ENCODE data around the gene NPBWR2. TPM values are rescaled to one million over a fixed set of nuclear protein-coding genes. Genes with fewer than 3 reads are reported as not detected.

NPBWR2 gene
- total RNA-seq, 1 donor from 2014 or later: not detected

DNA sequence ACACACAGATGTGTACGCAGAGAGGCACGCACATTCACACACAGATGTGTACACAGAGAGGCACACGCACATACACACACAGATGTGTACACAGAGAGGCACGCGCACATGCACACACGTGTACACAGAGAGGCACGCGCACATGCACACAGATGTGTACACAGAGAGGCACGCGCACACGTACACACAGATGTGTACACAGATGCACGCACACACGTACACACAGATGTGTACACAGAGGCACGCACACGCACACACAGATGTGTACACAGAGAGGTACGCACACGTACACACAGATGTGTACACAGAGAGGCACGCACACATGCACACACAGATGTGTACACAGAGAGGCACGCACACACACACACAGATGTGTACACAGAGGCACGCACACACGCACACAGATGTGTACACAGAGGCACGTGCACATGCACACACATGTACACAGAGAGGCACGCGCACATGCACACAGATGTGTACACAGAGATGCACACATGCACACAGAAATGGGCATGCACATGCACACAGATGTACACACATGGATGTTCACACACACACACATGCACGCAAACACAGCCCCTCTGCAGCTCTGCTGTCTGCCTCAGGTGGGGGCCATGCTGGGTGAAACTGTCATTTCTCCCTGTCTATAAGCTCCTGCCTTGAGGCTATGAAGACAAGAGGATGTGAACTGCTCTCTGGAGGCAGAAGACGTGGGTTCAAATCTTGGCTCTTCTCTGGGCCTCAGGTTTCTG, 42.6 kb upstream of the NPBWR2 start:
- Histone ChIP-seq H3K4me3 (no peak overlapping the region), H3K27ac (no peak overlapping the region), H3K36me3 (no peaks in the 10 kb centered on the region), H3K27me3 (no peaks in the 10 kb centered on the region), H3K4me1 (no peaks in the 10 kb centered on the region), H3K9me3 (no peaks in the 10 kb centered on the region)
- DNase-seq (ENCODE audit: low spot score in 2 of 2): peak in 1 of 2 donors; percentile 7
- intact Hi-C loops (cut with DNase I): no loop called here
- TF ChIP-seq, protein P1, sequence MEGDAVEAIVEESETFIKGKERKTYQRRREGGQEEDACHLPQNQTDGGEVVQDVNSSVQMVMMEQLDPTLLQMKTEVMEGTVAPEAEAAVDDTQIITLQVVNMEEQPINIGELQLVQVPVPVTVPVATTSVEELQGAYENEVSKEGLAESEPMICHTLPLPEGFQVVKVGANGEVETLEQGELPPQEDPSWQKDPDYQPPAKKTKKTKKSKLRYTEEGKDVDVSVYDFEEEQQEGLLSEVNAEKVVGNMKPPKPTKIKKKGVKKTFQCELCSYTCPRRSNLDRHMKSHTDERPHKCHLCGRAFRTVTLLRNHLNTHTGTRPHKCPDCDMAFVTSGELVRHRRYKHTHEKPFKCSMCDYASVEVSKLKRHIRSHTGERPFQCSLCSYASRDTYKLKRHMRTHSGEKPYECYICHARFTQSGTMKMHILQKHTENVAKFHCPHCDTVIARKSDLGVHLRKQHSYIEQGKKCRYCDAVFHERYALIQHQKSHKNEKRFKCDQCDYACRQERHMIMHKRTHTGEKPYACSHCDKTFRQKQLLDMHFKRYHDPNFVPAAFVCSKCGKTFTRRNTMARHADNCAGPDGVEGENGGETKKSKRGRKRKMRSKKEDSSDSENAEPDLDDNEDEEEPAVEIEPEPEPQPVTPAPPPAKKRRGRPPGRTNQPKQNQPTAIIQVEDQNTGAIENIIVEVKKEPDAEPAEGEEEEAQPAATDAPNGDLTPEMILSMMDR (IDR thresholded peaks at IDR 0.05): no peak

DNA sequence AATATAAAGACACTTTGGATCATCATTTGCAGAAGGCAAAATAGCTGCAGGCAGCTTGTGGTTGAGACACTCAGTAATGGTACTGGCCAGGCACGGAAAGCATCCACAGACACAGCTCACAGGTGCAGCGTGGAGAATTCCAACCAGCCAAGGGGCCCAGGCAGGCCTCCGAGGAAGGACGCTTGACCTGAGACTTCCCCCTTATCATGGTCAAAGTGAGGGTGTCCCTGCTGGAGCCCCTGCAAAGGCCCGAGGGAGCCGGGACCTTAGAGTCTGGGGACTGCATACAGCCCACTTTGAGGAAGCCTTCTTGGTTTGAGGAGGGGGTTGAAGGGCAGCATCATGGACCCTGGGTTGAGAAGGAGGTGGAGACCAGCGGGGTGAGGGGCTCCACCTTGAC, 41.8 kb upstream of the NPBWR2 start:
- TF ChIP-seq, protein P1 (IDR thresholded peaks at IDR 0.05): no peak
- Histone ChIP-seq H3K27ac (no peak overlapping the region), H3K4me1 (no peaks in the 10 kb centered on the region), H3K9me3 (no peaks in the 10 kb centered on the region), H3K36me3 (no peaks in the 10 kb centered on the region), H3K27me3 (no peaks in the 10 kb centered on the region), H3K4me3 (no peak overlapping the region)
- intact Hi-C loops (cut with DNase I): no loop called here
- peak in 1 of 2 donors; percentile 35 for DNase-seq (ENCODE audit: low spot score in 2 of 2)

DNA sequence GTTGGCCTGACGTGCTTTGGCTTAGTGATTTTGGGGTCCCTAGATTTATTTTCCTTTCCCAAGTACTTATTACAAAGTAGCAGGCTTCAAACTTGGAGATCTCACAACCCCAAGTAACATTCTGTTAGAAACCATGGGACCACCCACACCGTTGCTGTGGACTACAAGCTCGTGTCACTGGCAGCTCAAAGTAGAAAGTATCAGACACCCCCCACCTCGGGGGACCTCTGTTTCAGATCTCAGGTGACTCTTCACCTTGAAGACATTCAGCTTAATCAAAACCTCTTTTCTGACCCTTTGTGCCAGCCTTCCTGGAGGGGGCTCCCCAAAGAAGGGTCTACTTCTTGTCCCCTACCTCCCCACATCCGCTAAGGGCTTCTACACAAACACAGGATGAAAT, 41.2 kb upstream of the NPBWR2 start:
- H3K27me3 ChIP-seq: no peaks in the 10 kb centered on the region
- H3K4me3 ChIP-seq: no peak overlapping the region
- DNase-seq (ENCODE audit: low spot score in 2 of 2): peak in 1 of 2 donors; percentile 37
- no peak overlapping the region for H3K27ac ChIP-seq
- intact Hi-C loops (cut with DNase I): no loop called here
- H3K9me3 ChIP-seq: no peaks in the 10 kb centered on the region
- no peaks in the 10 kb centered on the region for H3K36me3 ChIP-seq
- TF ChIP-seq, protein P1 (IDR thresholded peaks at IDR 0.05): no peak
- no peaks in the 10 kb centered on the region for H3K4me1 ChIP-seq

DNA sequence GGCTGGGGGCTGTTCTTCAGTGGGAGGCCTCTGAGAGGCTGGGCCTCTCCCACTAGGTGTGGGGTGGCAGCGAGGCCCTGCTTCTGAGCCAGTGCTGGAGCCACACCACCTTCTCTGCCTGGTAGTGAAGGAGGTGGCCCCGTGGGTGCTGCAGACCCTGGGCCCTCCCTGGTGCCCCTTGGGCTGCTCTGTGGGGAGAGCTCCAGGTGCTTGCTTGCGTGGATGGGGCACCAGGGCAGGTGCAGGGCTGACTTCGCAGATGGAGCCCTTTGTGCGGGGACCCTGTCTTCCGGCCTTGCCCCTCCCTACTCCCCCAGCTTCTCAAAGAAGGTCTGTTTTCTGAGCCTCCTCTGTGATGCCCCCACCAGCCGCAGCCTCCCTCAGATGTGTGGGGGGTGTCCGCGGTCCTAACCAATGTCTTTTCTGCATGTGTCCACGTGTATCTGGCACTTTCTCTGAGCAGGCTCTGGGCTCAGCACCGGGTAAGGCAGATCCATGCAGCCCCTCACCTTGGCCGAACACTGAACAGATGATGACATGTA, 39.6 kb upstream of the NPBWR2 start:
- H3K4me1 ChIP-seq: no peaks in the 10 kb centered on the region
- TF ChIP-seq, protein P1 (IDR thresholded peaks at IDR 0.05): no peak
- no peak overlapping the region for H3K27ac ChIP-seq
- intact Hi-C loops (cut with DNase I): no loop called here
- peak in 1 of 2 donors; percentile 54 for DNase-seq (ENCODE audit: low spot score in 2 of 2)
- no peaks in the 10 kb centered on the region for H3K27me3 ChIP-seq
- H3K36me3 ChIP-seq: no peaks in the 10 kb centered on the region
- H3K4me3 ChIP-seq: no peak overlapping the region
- no peaks in the 10 kb centered on the region for H3K9me3 ChIP-seq

DNA sequence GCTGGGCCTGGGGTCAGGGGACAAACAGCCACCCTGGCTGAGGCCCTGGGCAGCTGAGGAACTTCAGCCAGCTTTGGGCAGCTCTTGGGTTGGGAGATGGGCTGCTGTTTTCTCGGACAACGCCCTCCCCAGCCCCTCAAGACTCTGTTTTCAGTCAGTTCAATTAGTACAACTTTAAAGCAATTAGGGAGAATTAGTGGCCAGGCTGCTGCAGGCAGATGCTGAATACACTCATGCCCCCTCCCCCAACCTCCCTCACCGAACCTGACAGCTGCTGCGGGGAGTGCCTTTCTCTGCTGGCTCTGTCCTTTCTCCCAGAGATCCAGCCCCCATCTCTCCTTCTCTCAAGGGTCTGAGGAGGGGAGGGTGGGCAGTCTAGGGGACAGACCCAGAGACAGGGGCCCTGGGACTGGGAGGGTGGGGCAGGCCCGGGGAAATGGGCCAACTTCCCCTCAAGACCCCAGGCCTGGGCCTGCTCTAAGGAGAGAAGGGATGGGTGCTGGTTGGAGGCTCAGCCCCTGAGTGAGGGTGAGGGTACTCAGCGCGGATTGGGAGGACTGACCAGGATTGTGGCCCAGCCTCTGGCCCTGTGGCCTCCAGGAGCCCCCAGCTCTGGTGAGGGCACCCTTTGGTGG, 39.1 kb upstream of the NPBWR2 start:
- Histone ChIP-seq H3K9me3 (no peaks in the 10 kb centered on the region), H3K4me3 (no peak overlapping the region), H3K36me3 (no peaks in the 10 kb centered on the region), H3K27ac (no peak overlapping the region), H3K27me3 (no peaks in the 10 kb centered on the region), H3K4me1 (no peaks in the 10 kb centered on the region)
- peak in 1 of 2 donors; percentile 44 for DNase-seq (ENCODE audit: low spot score in 2 of 2)
- TF ChIP-seq, protein P1 (IDR thresholded peaks at IDR 0.05): no peak
- intact Hi-C loops (cut with DNase I): no loop called here

All from ascending aorta (tissue), 2 donors.